ENCODE results near the gene MACROH2A2.
"Not testable (repeated sequence)": the region's sequence is repeated elsewhere in the genome, so short reads cannot be mapped to it uniquely, and the experiment has no call there.

The MACROH2A2 gene

GRCh38 chr10:70052462-70053217 is at the start of gene MACROH2A2:
MACROH2A2 (plus strand) TSS chr10:70052846; CDS start chr10:70075659, 22,813 bp downstream.
- peak; percentile 7 to 21 for DNase-seq

- no peak for DNase-seq
Measured at GRCh38 chr10:70007116-70007820, 45.4 kb upstream of the MACROH2A2 start.

- no peak for DNase-seq
Measured at GRCh38 chr10:70031215-70031614, 21.4 kb upstream of the MACROH2A2 start.

- no peak for DNase-seq
Measured at GRCh38 chr10:70032667-70033289, 19.9 kb upstream of the MACROH2A2 start.

GRCh38 chr10:70034232-70034631 is 18.4 kb upstream of the MACROH2A2 start:
- no peak for DNase-seq

GRCh38 chr10:70035531-70035930 is 17.1 kb upstream of the MACROH2A2 start:
- no peak for DNase-seq

- DNase-seq: no peak
Measured at GRCh38 chr10:70038923-70039322, 13.7 kb upstream of the MACROH2A2 start.

- no peak for DNase-seq
Measured at GRCh38 chr10:70041016-70041415, 11.6 kb upstream of the MACROH2A2 start.

- DNase-seq: not testable (repeated sequence)
Measured at GRCh38 chr10:70041739-70042138, 10.9 kb upstream of the MACROH2A2 start.

- not testable (repeated sequence) for DNase-seq
Measured at GRCh38 chr10:70047066-70047465, 5.6 kb upstream of the MACROH2A2 start.

GRCh38 chr10:70048030-70048723 is 4.5 kb upstream of the MACROH2A2 start:
- no peak for DNase-seq

- DNase-seq: no peak
Measured at GRCh38 chr10:70051848-70052247, 798 bp upstream of the MACROH2A2 start.

- peak; percentile 2 to 3 for DNase-seq
Measured at GRCh38 chr10:70053218-70053840, 683 bp downstream of the MACROH2A2 start.

GRCh38 chr10:70053841-70054288 is 1.2 kb downstream of the MACROH2A2 start:
- DNase-seq: peak; percentile 14 to 19

- no peak for DNase-seq
Measured at GRCh38 chr10:70054902-70055301, 2.3 kb downstream of the MACROH2A2 start.

GRCh38 chr10:70055550-70055949 is 2.9 kb downstream of the MACROH2A2 start:
- DNase-seq: no peak

- DNase-seq: no peak
Measured at GRCh38 chr10:70057306-70057705, 4.7 kb downstream of the MACROH2A2 start.

GRCh38 chr10:70060389-70060788 is 7.7 kb downstream of the MACROH2A2 start:
- DNase-seq: no peak

- DNase-seq: no peak
Measured at GRCh38 chr10:70063418-70064098, 10.9 kb downstream of the MACROH2A2 start.

GRCh38 chr10:70064486-70064885 is 11.8 kb downstream of the MACROH2A2 start:
- no peak for DNase-seq

GRCh38 chr10:70066190-70066589 is 13.5 kb downstream of the MACROH2A2 start:
- no peak for DNase-seq

GRCh38 chr10:70067586-70067985 is 14.9 kb downstream of the MACROH2A2 start:
- DNase-seq: no peak
